ENCODE results near the gene ACVR1B.

ACVR1B gene

GRCh38 chr12:51951199-51951842 is at the start of gene ACVR1B:
Gene ACVR1B (plus strand): TSS chr12:51951699. CDS start chr12:51951744, 45 bp downstream.
- DNase-seq (ENCODE audit: low spot score), result peak; percentile 95

- DNase-seq (ENCODE audit: low spot score), result no peak
Observed at GRCh38 chr12:51901881-51902280, 49.6 kb upstream of the ACVR1B start.

- no peak for DNase-seq (ENCODE audit: low spot score)
Observed at GRCh38 chr12:51904951-51905470, 46.5 kb upstream of the ACVR1B start.

DNA sequence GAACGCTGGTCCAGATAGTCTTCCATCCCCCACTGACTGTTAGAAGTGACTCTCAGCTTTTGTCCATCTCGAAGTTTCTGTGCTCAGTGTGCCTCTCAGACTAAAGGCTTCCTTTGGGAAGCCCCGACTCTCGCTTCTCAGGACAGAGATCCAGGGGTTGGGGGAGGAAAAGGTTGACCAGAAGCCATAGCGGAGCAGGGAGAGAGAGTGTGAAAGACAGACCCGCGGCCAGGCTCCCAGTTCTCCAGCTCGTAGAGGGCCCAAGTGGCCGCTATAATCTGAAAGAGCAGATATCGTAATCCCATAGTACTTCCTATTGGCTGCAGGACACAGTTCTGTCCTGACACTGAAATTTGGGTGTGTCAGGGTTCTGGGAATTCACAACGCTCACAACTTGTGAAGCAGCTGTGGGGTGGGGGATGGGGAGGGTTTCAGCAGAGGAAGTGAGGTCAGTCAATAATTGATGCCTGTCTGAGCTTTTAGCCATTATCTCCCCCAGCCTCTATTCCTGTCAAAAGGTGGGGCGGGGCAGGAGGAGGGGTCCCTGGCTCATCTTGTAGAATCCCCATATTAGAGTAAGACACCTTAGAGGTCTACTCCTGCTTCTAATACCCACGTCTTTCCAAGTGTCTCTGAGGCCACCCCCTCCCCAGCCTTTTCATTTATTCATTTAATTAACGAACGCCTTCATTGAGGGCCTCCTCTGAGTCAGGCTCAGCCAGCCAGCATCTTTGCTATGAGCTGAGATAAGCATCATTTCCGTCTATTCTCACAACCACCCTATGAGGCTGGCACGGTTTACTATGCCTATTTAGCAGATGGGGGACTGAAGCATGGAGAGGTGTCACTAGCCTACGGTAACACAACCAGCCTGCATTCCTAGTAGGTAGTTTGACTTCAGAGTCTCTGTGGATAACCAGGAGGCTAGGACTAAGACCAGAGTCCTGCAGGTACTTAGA is 45.7 kb upstream of the ACVR1B start:
- DNase-seq (ENCODE audit: low spot score), result no peak

GRCh38 chr12:51906430-51907082 is 44.9 kb upstream of the ACVR1B start:
- DNase-seq (ENCODE audit: low spot score), result no peak

DNA sequence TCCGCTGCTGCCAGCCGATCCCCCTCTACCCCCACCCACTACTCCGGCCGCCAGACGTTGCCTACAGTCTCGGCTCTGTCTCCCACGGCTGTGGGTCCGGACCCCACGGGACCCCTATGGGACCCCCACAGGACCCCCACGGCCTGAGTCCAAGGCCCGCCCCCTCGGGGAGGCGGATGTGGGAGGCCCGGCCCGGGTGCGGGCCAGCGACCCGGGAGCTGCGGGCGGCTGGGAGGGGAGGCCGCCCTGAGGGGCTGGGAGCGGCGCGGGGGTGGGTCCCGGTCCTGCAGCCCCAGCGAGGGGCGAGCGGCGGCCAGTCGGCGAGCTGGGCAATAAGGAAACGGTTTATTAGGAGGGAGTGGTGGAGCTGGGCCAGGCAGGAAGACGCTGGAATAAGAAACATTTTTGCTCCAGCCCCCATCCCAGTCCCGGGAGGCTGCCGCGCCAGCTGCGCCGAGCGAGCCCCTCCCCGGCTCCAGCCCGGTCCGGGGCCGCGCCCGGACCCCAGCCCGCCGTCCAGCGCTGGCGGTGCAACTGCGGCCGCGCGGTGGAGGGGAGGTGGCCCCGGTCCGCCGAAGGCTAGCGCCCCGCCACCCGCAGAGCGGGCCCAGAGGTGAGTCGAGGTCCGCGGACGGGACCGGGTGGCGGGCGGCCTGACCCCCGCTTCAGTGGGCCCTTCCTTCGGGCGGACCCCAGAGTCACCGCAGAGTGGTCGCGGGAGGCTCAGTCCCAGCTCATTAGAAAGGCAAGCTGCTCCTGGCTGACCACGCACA is 44.2 kb upstream of the ACVR1B start, which contains the start of gene ACVRL1:
Gene ACVRL1, plus strand, starts transcription at position 422 of the 773 bp plus-strand sequence. CDS start 4,971 bp downstream, outside the sequence.
- no peak for DNase-seq (ENCODE audit: low spot score)

- DNase-seq (ENCODE audit: low spot score), result no peak
Observed at GRCh38 chr12:51907856-51908425, 43.6 kb upstream of the ACVR1B start.

DNA sequence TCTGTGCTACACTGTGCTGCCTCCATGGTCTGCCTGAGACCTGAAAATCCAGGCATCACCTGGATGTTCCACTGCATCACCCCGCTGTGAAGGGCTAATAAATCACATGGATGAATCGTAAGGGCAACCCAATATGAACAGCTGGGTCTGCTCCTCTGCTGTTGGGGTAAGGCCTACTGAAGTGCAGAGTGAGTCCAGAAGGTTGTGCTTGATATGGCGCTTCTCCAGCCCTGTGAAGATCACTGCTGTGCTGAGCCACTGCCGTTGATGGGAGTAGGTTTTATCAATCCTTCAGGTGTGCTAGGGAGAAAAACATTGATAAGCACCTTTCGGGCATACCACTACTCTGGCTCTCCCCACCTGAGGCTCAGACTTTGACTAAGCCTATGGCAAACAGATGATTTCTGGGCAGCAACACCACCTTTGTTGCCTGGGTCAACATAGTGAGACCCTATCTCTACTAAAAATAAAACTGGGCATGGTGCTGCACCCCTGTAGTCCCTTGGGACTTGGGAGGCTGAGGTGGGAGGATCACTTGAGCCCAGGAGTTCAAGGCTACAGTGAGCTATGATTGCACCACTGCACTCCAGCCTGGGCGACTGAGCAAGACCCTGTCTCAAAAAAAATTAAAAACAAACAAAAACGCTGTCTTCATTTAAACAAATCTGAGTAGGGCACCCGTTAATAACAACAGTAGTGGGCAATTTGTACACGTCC is 42.5 kb upstream of the ACVR1B start:
- no peak for DNase-seq (ENCODE audit: low spot score)

DNA sequence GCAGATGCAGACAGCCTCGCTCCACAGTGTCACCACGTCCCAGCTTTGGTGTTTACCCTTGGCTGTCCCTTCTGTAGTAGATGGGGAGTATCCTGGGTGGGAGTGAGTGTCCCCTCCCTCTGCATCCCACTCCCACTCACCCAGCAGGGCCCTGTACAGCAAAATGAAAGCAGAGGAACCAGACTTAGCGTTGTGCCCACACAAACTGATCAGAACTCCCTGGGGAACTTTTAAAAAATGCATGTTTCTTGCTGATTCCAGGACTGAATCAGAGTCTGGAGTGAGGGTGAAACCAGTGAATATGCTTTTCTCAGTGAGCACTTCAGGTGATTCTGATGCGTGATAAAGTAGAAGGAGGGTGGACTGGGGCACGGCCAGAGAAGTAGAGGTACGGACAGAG is 41.3 kb upstream of the ACVR1B start:
- no peak for DNase-seq (ENCODE audit: low spot score)

GRCh38 chr12:51910691-51911090 is 40.8 kb upstream of the ACVR1B start:
- DNase-seq (ENCODE audit: low spot score), result no peak

DNA sequence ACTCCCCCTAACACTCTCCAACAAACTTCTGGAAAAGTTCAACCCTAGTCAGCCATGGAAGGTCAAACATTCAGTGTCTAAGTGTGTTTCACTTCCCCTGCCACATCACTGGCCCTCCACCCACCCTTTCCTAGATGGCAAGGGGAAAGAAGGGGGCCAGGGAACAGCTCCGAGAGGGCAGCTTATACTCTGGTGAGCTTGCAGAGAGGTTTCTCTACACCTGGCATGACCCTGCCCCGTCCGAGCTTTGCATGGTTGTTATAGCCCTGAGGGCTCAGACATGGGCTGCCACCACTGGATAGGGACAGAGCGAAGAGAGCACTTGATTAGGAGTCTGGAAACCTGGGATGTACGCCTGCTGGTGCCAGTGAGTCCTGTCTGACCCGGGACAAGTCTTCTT is 40.2 kb upstream of the ACVR1B start:
- no peak for DNase-seq (ENCODE audit: low spot score)

DNA sequence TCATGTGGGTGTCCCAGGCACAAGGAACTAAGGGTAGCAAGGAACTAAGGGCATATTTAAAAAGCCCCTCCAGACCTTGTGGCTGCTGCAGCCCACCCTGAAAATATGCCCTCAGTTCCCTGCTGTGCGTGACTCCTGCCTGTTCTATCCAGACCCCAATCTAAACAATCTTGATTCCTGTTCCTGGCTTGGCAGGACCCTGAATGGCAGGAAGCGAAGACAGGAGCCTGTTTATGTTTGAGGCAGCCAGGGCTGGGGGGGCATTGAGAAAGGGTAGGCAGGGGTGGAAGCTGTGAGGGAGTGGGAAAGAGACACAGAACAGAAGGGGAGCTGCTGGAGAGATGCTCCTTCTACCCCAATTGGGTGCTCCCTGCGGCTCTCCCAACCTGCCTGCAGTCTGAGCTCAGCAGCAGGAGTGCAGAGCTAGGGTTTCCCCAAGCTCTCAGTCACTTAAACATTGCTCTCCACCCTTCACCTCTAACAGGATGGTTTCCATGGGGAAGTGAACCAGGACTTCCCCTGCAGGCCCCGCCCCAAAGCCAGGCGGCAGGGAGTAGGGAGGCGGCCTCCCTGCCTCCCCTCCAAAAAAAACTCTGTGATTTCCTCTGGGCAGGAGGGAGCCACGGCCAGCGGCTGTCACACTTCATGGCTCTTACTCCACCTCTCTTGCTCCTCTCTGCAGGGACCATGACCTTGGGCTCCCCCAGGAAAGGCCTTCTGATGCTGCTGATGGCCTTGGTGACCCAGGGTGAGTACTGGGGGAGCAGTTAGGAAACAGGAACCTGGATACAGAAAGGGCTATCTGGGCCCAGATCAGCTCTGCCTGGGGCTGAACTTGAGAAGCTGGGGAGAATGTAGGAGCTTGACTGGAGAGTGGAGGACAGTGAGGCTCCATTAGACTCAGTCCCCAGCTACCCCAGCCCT is 39.4 kb upstream of the ACVR1B start:
- no peak for DNase-seq (ENCODE audit: low spot score)

- DNase-seq (ENCODE audit: low spot score), result no peak
Observed at GRCh38 chr12:51913071-51914033, 38.1 kb upstream of the ACVR1B start.

GRCh38 chr12:51914034-51914923 is 37.2 kb upstream of the ACVR1B start:
- DNase-seq (ENCODE audit: low spot score), result no peak

DNA sequence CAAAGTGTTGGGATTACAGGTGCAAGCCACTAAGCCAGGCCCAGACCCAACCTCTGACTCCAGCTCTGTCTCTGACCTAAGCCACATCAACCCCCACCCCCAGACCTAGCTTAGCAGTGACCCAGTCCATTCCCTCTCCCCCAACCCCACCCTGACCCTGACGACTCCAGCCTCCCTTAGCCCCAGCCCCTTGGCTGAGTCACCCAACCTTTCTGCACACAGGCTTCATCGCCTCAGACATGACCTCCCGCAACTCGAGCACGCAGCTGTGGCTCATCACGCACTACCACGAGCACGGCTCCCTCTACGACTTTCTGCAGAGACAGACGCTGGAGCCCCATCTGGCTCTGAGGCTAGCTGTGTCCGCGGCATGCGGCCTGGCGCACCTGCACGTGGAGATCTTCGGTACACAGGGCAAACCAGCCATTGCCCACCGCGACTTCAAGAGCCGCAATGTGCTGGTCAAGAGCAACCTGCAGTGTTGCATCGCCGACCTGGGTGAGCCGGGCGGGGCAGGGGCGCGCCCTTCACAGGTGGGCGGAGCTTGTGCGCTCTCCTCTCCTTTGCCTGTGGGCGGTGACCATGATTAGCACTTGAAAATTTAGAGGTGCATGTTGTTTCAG is 36.4 kb upstream of the ACVR1B start:
- no peak for DNase-seq (ENCODE audit: low spot score)

GRCh38 chr12:51915951-51916350 is 35.5 kb upstream of the ACVR1B start:
- no peak for DNase-seq (ENCODE audit: low spot score)

Measured in ecto neural progenitor cell (in vitro differentiated cells).